Measurements from ENCODE around the gene FOXJ1.

DNA sequence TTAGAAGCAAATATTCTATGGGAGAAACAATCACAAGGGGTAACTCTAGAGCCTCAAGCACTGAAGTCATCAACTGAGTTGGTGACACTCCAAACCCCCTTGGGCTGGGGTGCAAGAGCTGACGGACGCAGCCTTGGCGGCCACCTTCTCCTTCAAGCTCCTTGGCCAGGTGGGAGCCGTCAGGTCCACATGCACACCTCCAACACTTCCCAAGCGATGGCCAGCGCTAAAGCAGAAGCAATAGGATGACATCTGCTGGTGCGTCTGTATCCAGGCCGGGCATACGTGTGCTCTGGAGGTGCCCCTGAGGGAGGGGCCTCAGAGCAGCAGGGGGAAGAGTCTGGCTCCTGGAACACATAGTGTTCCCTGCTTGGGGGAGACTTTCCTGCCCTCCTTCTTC is 12.2 kb upstream of the FOXJ1 start:
- TF ChIP-seq, protein P1, sequence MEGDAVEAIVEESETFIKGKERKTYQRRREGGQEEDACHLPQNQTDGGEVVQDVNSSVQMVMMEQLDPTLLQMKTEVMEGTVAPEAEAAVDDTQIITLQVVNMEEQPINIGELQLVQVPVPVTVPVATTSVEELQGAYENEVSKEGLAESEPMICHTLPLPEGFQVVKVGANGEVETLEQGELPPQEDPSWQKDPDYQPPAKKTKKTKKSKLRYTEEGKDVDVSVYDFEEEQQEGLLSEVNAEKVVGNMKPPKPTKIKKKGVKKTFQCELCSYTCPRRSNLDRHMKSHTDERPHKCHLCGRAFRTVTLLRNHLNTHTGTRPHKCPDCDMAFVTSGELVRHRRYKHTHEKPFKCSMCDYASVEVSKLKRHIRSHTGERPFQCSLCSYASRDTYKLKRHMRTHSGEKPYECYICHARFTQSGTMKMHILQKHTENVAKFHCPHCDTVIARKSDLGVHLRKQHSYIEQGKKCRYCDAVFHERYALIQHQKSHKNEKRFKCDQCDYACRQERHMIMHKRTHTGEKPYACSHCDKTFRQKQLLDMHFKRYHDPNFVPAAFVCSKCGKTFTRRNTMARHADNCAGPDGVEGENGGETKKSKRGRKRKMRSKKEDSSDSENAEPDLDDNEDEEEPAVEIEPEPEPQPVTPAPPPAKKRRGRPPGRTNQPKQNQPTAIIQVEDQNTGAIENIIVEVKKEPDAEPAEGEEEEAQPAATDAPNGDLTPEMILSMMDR (IDR thresholded peaks at IDR 0.05), result no peak
- no peak for TF ChIP-seq POLR2A (IDR thresholded peaks at IDR 0.05)
- TF ChIP-seq POLR2AphosphoS5 (IDR thresholded peaks at IDR 0.05; ENCODE audit: insufficient read depth in 1 of 2, low read depth in 1 of 2), result no peak
